ENCODE measurements around the gene LURAP1L. TPM values are rescaled to one million over a fixed set of nuclear protein-coding genes. Genes with fewer than 3 reads are reported as not detected.

LURAP1L gene
- total RNA-seq, 4 donors from 2014 or later, result 1.5 to 15.6 (median 9.4) TPM

- H3K27ac ChIP-seq, result no peak overlapping the region
- intact Hi-C loops (cut with DNase I; ENCODE audit: low total_unique reads), result no loop called here
Measured at GRCh38 chr9:12851341-12852090, 76.7 kb downstream of the LURAP1L start.

GRCh38 chr9:12853051-12853450 lies 78.2 kb downstream of the LURAP1L start:
- intact Hi-C loops (cut with DNase I; ENCODE audit: low total_unique reads), result no loop called here
- DNase-seq, result no peak
- Histone ChIP-seq H3K27me3 (no peaks in the 10 kb centered on the region), H3K4me3 (no peak overlapping the region), H3K36me3 (no peaks in the 10 kb centered on the region), H3K9me3 (no peaks in the 10 kb centered on the region), H3K4me1 (no peaks in the 10 kb centered on the region), H3K27ac (no peak overlapping the region)
- no peak for TF ChIP-seq CTCF (IDR thresholded peaks at IDR 0.05)
- TF ChIP-seq POLR2A (IDR thresholded peaks at IDR 0.05), result no peak

More at GRCh38 chr9:12851341-12852090, 76.7 kb downstream of the LURAP1L start:
- TF ChIP-seq POLR2A (IDR thresholded peaks at IDR 0.05) (no peak), CTCF (IDR thresholded peaks at IDR 0.05) (no peak)
- no peak for DNase-seq
- H3K4me1 ChIP-seq, result no peaks in the 10 kb centered on the region
- no peaks in the 10 kb centered on the region for H3K9me3 ChIP-seq
- no peaks in the 10 kb centered on the region for H3K36me3 ChIP-seq
- no peak overlapping the region for H3K4me3 ChIP-seq
- no peaks in the 10 kb centered on the region for H3K27me3 ChIP-seq

- Histone ChIP-seq H3K4me3 (no peak overlapping the region), H3K36me3 (no peaks in the 10 kb centered on the region), H3K27ac (no peak overlapping the region), H3K4me1 (no peaks in the 10 kb centered on the region), H3K27me3 (no peaks in the 10 kb centered on the region), H3K9me3 (no peaks in the 10 kb centered on the region)
- no peak for TF ChIP-seq CTCF (IDR thresholded peaks at IDR 0.05)
- TF ChIP-seq POLR2A (IDR thresholded peaks at IDR 0.05), result no peak
- intact Hi-C loops (cut with DNase I; ENCODE audit: low total_unique reads), result no loop called here
- no peak for DNase-seq
Measured at GRCh38 chr9:12854221-12854620, 79.4 kb downstream of the LURAP1L start.

- intact Hi-C loops (cut with DNase I; ENCODE audit: low total_unique reads), result no loop called here
- H3K4me3 ChIP-seq, result no peak overlapping the region
- no peaks in the 10 kb centered on the region for H3K4me1 ChIP-seq
- no peak overlapping the region for H3K27ac ChIP-seq
- no peaks in the 10 kb centered on the region for H3K27me3 ChIP-seq
- no peaks in the 10 kb centered on the region for H3K9me3 ChIP-seq
- H3K36me3 ChIP-seq, result no peaks in the 10 kb centered on the region
- no peak for DNase-seq
- TF ChIP-seq POLR2A (IDR thresholded peaks at IDR 0.05), result no peak
- TF ChIP-seq CTCF (IDR thresholded peaks at IDR 0.05), result no peak
Measured at GRCh38 chr9:12855066-12855465, 80.2 kb downstream of the LURAP1L start.

GRCh38 chr9:12856603-12857002 lies 81.8 kb downstream of the LURAP1L start:
- no peak for DNase-seq
- no peaks in the 10 kb centered on the region for H3K36me3 ChIP-seq
- no peak overlapping the region for H3K4me3 ChIP-seq
- no peaks in the 10 kb centered on the region for H3K27me3 ChIP-seq
- no peak for TF ChIP-seq POLR2A (IDR thresholded peaks at IDR 0.05)
- no peak overlapping the region for H3K27ac ChIP-seq
- H3K4me1 ChIP-seq, result no peaks in the 10 kb centered on the region
- intact Hi-C loops (cut with DNase I; ENCODE audit: low total_unique reads), result no loop called here
- no peaks in the 10 kb centered on the region for H3K9me3 ChIP-seq
